ENCODE measurements around the gene KCNQ1. TPM values are rescaled to one million over a fixed set of nuclear protein-coding genes. Genes with fewer than 3 reads are reported as not detected.

The KCNQ1 gene
- total RNA-seq, 1 experiment from 2014 or later: 2.3 TPM

DNA sequence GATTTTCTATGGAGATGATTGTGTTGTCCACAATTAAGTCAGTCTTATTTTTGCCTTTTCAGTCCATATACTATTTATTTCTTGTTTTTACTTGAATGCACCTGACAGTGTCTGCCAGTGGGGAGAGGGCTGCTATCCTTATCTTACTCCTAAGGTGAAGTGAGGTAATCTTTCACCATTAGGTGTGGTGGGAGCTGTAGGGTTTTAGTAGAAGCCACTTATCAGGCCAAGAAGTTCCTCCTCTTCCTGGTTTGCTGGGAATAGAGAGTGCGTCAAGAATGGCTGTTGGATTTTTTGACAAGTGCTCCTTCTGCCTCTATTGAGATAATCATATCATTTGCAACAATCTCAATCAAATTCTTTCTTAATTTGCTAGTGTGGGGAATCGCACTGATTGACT lies 108.4 kb downstream of the KCNQ1 start:
- H2AFZ ChIP-seq (ENCODE audit: low read length): no peak overlapping the region
- no peaks in the 10 kb centered on the region for H4K20me1 ChIP-seq (ENCODE audit: control insufficient read depth, insufficient read depth, insufficient read length)
- no peak overlapping the region for H4K5ac ChIP-seq (ENCODE audit: insufficient read length, low read depth, low read length)
- H3K14ac ChIP-seq (ENCODE audit: insufficient read depth, low read length): no peak overlapping the region
- no peak overlapping the region for H3K9ac ChIP-seq (ENCODE audit: extremely low read depth, insufficient read length, low read length)
- no peak overlapping the region for H4K8ac ChIP-seq (replicated peaks; ENCODE audit: insufficient read length, low read depth, low read length)
- WGBS (ENCODE audit: extremely low coverage, insufficient read length, low lambda C conversion rate): no CpG with 5 or more reads among the region's 2 CpGs
- Mint-ChIP-seq H3K27me3 (ENCODE audit: low read depth) (peaks cover 97% of the 10 kb centered on the region), H3K4me1 (peaks cover 6 to 13% of the 10 kb centered on the region in 2 experiments), H3K4me3 (no peak overlapping the region), H3K9me3 (peaks cover 2 to 9% of the 10 kb centered on the region in 2 experiments), H3K36me3 (ENCODE audit: insufficient read depth in 1 of 3, low read depth in 3 of 3) (peaks cover 0 to 9% (median 3%) of the 10 kb centered on the region in 3 experiments; a peak in 3 of 7 replicates), H3K27ac (no peak overlapping the region)
- no peak overlapping the region for H3T11ph ChIP-seq (ENCODE audit: low read length)
- H2BK12ac ChIP-seq (ENCODE audit: insufficient read length, low read depth, low read length): no peak overlapping the region
- H3K4me2 ChIP-seq (ENCODE audit: insufficient read depth, insufficient read length, low read length): no peak overlapping the region
- peaks cover 19% of the 10 kb centered on the region; the same call in 1 of the 2 replicates for H3K27me3 ChIP-seq (ENCODE audit: insufficient read depth, low read length)
- no peak overlapping the region for H2BK120ac ChIP-seq (ENCODE audit: low read depth, low read length, poor library complexity, severe bottlenecking)
- H3K9me3 ChIP-seq (ENCODE audit: control insufficient read depth, low read depth, low read length): no peaks in the 10 kb centered on the region
- no peaks in the 10 kb centered on the region for H3K79me1 ChIP-seq (ENCODE audit: insufficient read depth, low read depth, low read length, poor library complexity, severe bottlenecking)
- no peaks in the 10 kb centered on the region for H3K4me1 ChIP-seq (ENCODE audit: insufficient read depth, low read length)
- H2BK5ac ChIP-seq (ENCODE audit: insufficient read length, low read length): no peak overlapping the region
- H3K79me2 ChIP-seq (ENCODE audit: insufficient read depth, low read length): no peaks in the 10 kb centered on the region
- no peak overlapping the region for H3K56ac ChIP-seq (ENCODE audit: insufficient read length, low read depth, low read length)
- H3K4ac ChIP-seq (ENCODE audit: low read depth, low read length): no peak overlapping the region
- no peak overlapping the region for H3K23ac ChIP-seq (ENCODE audit: insufficient read length, low read depth, low read length)
- TF ChIP-seq, protein P1, sequence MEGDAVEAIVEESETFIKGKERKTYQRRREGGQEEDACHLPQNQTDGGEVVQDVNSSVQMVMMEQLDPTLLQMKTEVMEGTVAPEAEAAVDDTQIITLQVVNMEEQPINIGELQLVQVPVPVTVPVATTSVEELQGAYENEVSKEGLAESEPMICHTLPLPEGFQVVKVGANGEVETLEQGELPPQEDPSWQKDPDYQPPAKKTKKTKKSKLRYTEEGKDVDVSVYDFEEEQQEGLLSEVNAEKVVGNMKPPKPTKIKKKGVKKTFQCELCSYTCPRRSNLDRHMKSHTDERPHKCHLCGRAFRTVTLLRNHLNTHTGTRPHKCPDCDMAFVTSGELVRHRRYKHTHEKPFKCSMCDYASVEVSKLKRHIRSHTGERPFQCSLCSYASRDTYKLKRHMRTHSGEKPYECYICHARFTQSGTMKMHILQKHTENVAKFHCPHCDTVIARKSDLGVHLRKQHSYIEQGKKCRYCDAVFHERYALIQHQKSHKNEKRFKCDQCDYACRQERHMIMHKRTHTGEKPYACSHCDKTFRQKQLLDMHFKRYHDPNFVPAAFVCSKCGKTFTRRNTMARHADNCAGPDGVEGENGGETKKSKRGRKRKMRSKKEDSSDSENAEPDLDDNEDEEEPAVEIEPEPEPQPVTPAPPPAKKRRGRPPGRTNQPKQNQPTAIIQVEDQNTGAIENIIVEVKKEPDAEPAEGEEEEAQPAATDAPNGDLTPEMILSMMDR (conservative IDR thresholded peaks at IDR 0.05): no peak
- DNase-seq: no peak
- H3K18ac ChIP-seq (ENCODE audit: insufficient read length, low read depth, low read length): no peak overlapping the region
- no peak overlapping the region for H2BK15ac ChIP-seq (ENCODE audit: low read depth, low read length)
- H3K23me2 ChIP-seq (ENCODE audit: insufficient read length, low read depth, low read length, poor library complexity, severe bottlenecking): no peaks in the 10 kb centered on the region
- no peak overlapping the region for H3K27ac ChIP-seq (ENCODE audit: insufficient read length, low read depth, low read length)
- H2AK5ac ChIP-seq (ENCODE audit: insufficient read length, low read length): no peak overlapping the region
- H2BK20ac ChIP-seq (ENCODE audit: low read depth, low read length, poor library complexity, severe bottlenecking): no peak overlapping the region
- H4K91ac ChIP-seq (ENCODE audit: insufficient read length, low read depth, low read length): no peak overlapping the region

Measured in H9 (cell line).